OCI-LY3 (cell line): ENCODE measurements around the gene PFAS.

ENCODE experiments used
- H2AFZ ChIP-seq: fragments of 200-600, 300-600 bp; shearing (Covaris generic); 2 replicates; pipeline ENCODE4 v1.6.0; 2014; ENCODE audit warnings: antibody characterized with exemption, low read depth, low read length
- H3K27ac ChIP-seq: fragments of 200-600, 300-600 bp; sonication (generic); 2 replicates; pipeline ENCODE4 v1.5.1; 2014; ENCODE audit warnings: mild to moderate bottlenecking, low read length, moderate library complexity, mixed read lengths
- H3K27me3 ChIP-seq: fragments of 200-600, 300-600 bp; sonication (generic); 2 replicates; pipeline ENCODE4 v1.6.1; 2014; ENCODE audit warnings: low read depth, low read length, mixed read lengths
- H3K36me3 ChIP-seq: fragments of 200-600, 300-600 bp; sonication (generic); replicated peaks from 2 replicates; pipeline ENCODE3; 2014; ENCODE audit warnings: low read depth, low read length, mixed read lengths
- H3K4me1 ChIP-seq: fragments of 300-600, 200-600 bp; sonication (generic); 2 replicates; pipeline ENCODE4 v1.6.1; 2014; ENCODE audit warnings: low read length, mixed read lengths
- H3K4me2 ChIP-seq: fragments of 200-600, 300-600 bp; sonication (generic); 2 replicates; pipeline ENCODE4 v1.6.1; 2014; ENCODE audit warnings: low read length, mixed read lengths
- H3K4me3 ChIP-seq: fragments of 300-600, 200-600 bp; sonication (generic); 2 replicates; pipeline ENCODE4 v1.5.1; 2014; ENCODE audit warnings: antibody characterized with exemption, mild to moderate bottlenecking, low read length, moderate library complexity
- H3K79me2 ChIP-seq: fragments of 300-600, 200-600 bp; shearing (Covaris generic); 2 replicates; pipeline ENCODE4 v1.6.1; 2014; ENCODE audit warnings: mild to moderate bottlenecking, low read length, mixed read lengths
- H3K9ac ChIP-seq: fragments of 300-600, 200-600 bp; shearing (Covaris generic); 2 replicates; pipeline ENCODE4 v1.6.0; 2014; ENCODE audit warnings: mild to moderate bottlenecking, low read length, moderate library complexity
- H3K9me3 ChIP-seq: fragments of 200-600, 300-600 bp; shearing (Covaris generic); 2 replicates; pipeline ENCODE4 v1.6.1; 2014; ENCODE audit warnings: low read length, mixed read lengths; ENCODE audit not compliant: insufficient read depth
- H4K20me1 ChIP-seq: fragments of 200-600, 300-600 bp; sonication (generic); 2 replicates; pipeline ENCODE4 v1.6.1; 2016; ENCODE audit warnings: low read length, mixed read lengths; ENCODE audit not compliant: insufficient read depth
- CTCF ChIP-seq: fragments of 200-600, 300-600 bp; sonication (generic); IDR thresholded peaks from 2 replicates; pipeline ENCODE4 v1.5.1; 2014; ENCODE audit warnings: antibody characterized with exemption, low read length, low read depth
- EZH2phosphoT487 ChIP-seq: fragments of 200-600 bp; shearing (Covaris generic); IDR thresholded peaks from 2 replicates; pipeline ENCODE4 v1.6.1; 2018; ENCODE audit warnings: antibody characterized with exemption, mixed run types, low read depth

PFAS gene

GRCh38 chr17:8223356-8224126, 25.5 kb upstream of the PFAS start:
- H3K4me1 ChIP-seq: peaks cover 24% of the 10 kb centered on the region
- peak overlapping the region; percentile 99 for H3K9ac ChIP-seq
- peak overlapping the region; percentile 100 for H3K4me2 ChIP-seq
- H3K27me3 ChIP-seq: no peaks in the 10 kb centered on the region
- H3K9me3 ChIP-seq: no peaks in the 10 kb centered on the region
- peaks cover 3% of the 10 kb centered on the region; the same call in 1 of the 2 replicates for H4K20me1 ChIP-seq
- H2AFZ ChIP-seq: peak overlapping the region; percentile 75; the same call in 1 of the 2 replicates
- H3K4me3 ChIP-seq: peak overlapping the region; percentile 100
- no peaks in the 10 kb centered on the region for H3K79me2 ChIP-seq
- no peak for TF ChIP-seq EZH2phosphoT487
- peak; percentile 47 for TF ChIP-seq CTCF
- peak overlapping the region; percentile 96 for H3K27ac ChIP-seq
- peaks cover 7% of the 10 kb centered on the region for H3K36me3 ChIP-seq

GRCh38 chr17:8224891-8225812, 23.9 kb upstream of the PFAS start:
- Histone ChIP-seq H3K4me2 (0 out of 2 replicates have a peak overlapping the region, but pooled peaks have one; percentile 8), H3K79me2 (no peaks in the 10 kb centered on the region), H3K36me3 (peaks cover 11% of the 10 kb centered on the region), H3K4me1 (peaks cover 20% of the 10 kb centered on the region), H3K9me3 (no peaks in the 10 kb centered on the region), H4K20me1 (peaks cover 3% of the 10 kb centered on the region; the same call in 1 of the 2 replicates), H3K27ac (no peak overlapping the region), H3K27me3 (no peaks in the 10 kb centered on the region), H3K4me3 (no peak overlapping the region), H2AFZ (no peak overlapping the region), H3K9ac (no peak overlapping the region)
- TF ChIP-seq CTCF: no peak
- no peak for TF ChIP-seq EZH2phosphoT487

GRCh38 chr17:8225813-8226535, 23.1 kb upstream of the PFAS start:
- Histone ChIP-seq H3K4me3 (peak overlapping the region; percentile 89), H3K4me1 (peaks cover 20% of the 10 kb centered on the region), H4K20me1 (peaks cover 3% of the 10 kb centered on the region; the same call in 1 of the 2 replicates), H3K36me3 (peaks cover 11% of the 10 kb centered on the region), H3K9ac (peak overlapping the region; percentile 77), H3K9me3 (no peaks in the 10 kb centered on the region), H2AFZ (no peak overlapping the region), H3K79me2 (no peaks in the 10 kb centered on the region), H3K27ac (peak overlapping the region; percentile 89), H3K27me3 (no peaks in the 10 kb centered on the region), H3K4me2 (peak overlapping the region; percentile 87)
- TF ChIP-seq EZH2phosphoT487: no peak
- TF ChIP-seq CTCF: no peak
